Common myeloid progenitor, CD34-positive (primary cell): ENCODE measurements around the gene GHRHR.

Experiments used
- CTCF ChIA-PET: fragments of 350-600 bp; sonication (Branson Sonifier 250); formaldehyde crosslinking; loops from one replicate; lab custom pipeline; 2021; ENCODE audit warnings: antibody characterized with exemption; lab: Charles Lee
- POLR2A ChIA-PET: fragments of 350-600 bp; sonication (Branson Sonifier 250); formaldehyde crosslinking; loops from one replicate; lab custom pipeline; 2021; ENCODE audit warnings: antibody characterized with exemption; lab: Charles Lee
- DNase-seq, 3 donors: peaks; one replicate each; pipeline versions ENCODE4 v3.0.0 to v3.0.0-alpha.2; 2013
- H3K27ac ChIP-seq, 2 experiments: 1 replicate in 1 of 2; 2 replicates in 1 of 2; pipeline ENCODE4 v1.7.0; 2013; ENCODE audit warnings: inconsistent platforms in 2 of 2, low read length in 2 of 2, mild to moderate bottlenecking in 2 of 2, low read depth in 1 of 2, moderate library complexity in 1 of 2; ENCODE audit not compliant: severe bottlenecking in 2 of 2, insufficient read depth in 1 of 2, poor library complexity in 1 of 2
- H3K27me3 ChIP-seq, 5 experiments: replicated peaks in 2 of 5; 1 replicate in 3 of 5; 2 replicates in 2 of 5; pipeline versions ENCODE4 v1.6.1 to v1.7.0; 2013; ENCODE audit warnings: low read length in 4 of 5, mild to moderate bottlenecking in 2 of 5, moderate library complexity in 2 of 5, inconsistent platforms in 1 of 5; ENCODE audit not compliant: insufficient read depth in 5 of 5, control insufficient read depth in 4 of 5
- H3K36me3 ChIP-seq, 4 experiments: 1 replicate in 2 of 4; 2 replicates in 2 of 4; pipeline versions ENCODE4 v1.6.1 to v1.7.0; 2013; ENCODE audit warnings: low read length in 3 of 4, control low read depth in 1 of 4, mild to moderate bottlenecking in 1 of 4; ENCODE audit not compliant: control insufficient read depth in 4 of 4, insufficient read depth in 4 of 4
- H3K4me1 ChIP-seq, 4 experiments: 1 replicate in 3 of 4; 2 replicates in 1 of 4; pipeline versions ENCODE4 v1.6.1 to v1.7.1; 2013; ENCODE audit warnings: low read length in 3 of 4, mild to moderate bottlenecking in 3 of 4, control low read depth in 1 of 4, inconsistent platforms in 1 of 4, moderate library complexity in 1 of 4; ENCODE audit not compliant: control insufficient read depth in 4 of 4, insufficient read depth in 4 of 4; ENCODE audit errors: control extremely low read depth in 1 of 4
- H3K4me3 ChIP-seq, 7 experiments: 1 replicate in 4 of 7; 2 replicates in 3 of 7; pipeline versions ENCODE4 v1.5.1 to v1.7.0; 2013; ENCODE audit warnings: mild to moderate bottlenecking in 7 of 7, low read length in 6 of 7, moderate library complexity in 6 of 7, inconsistent platforms in 2 of 7, low read depth in 2 of 7, control low read depth in 1 of 7; ENCODE audit not compliant: insufficient read depth in 4 of 7, control insufficient read depth in 1 of 7; ENCODE audit errors: extremely low read depth in 1 of 7
- H3K9me3 ChIP-seq, 5 experiments: 1 replicate in 4 of 5; 2 replicates in 1 of 5; pipeline versions ENCODE4 v1.6.1 to v1.7.1; 2013; ENCODE audit warnings: low read length in 4 of 5, mild to moderate bottlenecking in 2 of 5, inconsistent platforms in 1 of 5, low read depth in 1 of 5, moderate library complexity in 1 of 5; ENCODE audit not compliant: control insufficient read depth in 4 of 5, insufficient read depth in 2 of 5; ENCODE audit errors: control extremely low read depth in 1 of 5
- WGBS: methylation state at CpG from one replicate; pipeline ENCODE4 v1.1.5; 2013; ENCODE audit not compliant: insufficient coverage; 5-methylcytosine and 5-hydroxymethylcytosine counted together

The GHRHR gene

GRCh38 chr7:30933124-30933974 is 30.4 kb upstream of the GHRHR start:
- Histone ChIP-seq H3K4me1 (no peaks in the 10 kb centered on the region), H3K9me3 (no peaks in the 10 kb centered on the region), H3K27ac (no peak overlapping the region), H3K36me3 (no peaks in the 10 kb centered on the region), H3K27me3 (peaks cover 0 to 10% (median 5%) of the 10 kb centered on the region in 5 experiments), H3K4me3 (no peak overlapping the region)
- ChIA-PET POLR2A (no interaction called here), CTCF (interaction anchor here (1.6 kb wide), 1 partner anchor 9 kb away, joined by 5 read pairs; no protein-coding TSS in a partner anchor)
- DNase-seq: no peak
- 89% methylated on average over 23 of the region's 26 CpGs for WGBS

- ChIA-PET POLR2A (no interaction called here), CTCF (interaction anchor here (1.1 to 1.6 kb wide), 2 partner anchors 10 to 195 kb away, joined by 3 to 5 read pairs; no protein-coding TSS in a partner anchor)
- no peaks in the 10 kb centered on the region for H3K36me3 ChIP-seq
- H3K27me3 ChIP-seq: peaks cover 0 to 15% (median 5%) of the 10 kb centered on the region in 5 experiments
- DNase-seq: no peak
- no peak overlapping the region for H3K27ac ChIP-seq
- peaks cover 0 to 3% (median 0%) of the 10 kb centered on the region in 4 experiments for H3K4me1 ChIP-seq
- WGBS: 94% methylated on average over 3 of the region's 5 CpGs
- H3K4me3 ChIP-seq: no peak overlapping the region
- no peaks in the 10 kb centered on the region for H3K9me3 ChIP-seq
These were observed 29.5 kb upstream of the GHRHR start for GRCh38 chr7:30934225-30934624.

GRCh38 chr7:30934732-30935568 is 28.8 kb upstream of the GHRHR start:
- CTCF ChIA-PET: interaction anchor here (0.8 to 1.6 kb wide), 3 partner anchors 42 to 194 kb away, joined by 3 to 5 read pairs (median 3); no protein-coding TSS in a partner anchor
- Histone ChIP-seq H3K4me3 (no peak overlapping the region), H3K9me3 (no peaks in the 10 kb centered on the region), H3K36me3 (no peaks in the 10 kb centered on the region), H3K4me1 (peaks cover 0 to 3% (median 0%) of the 10 kb centered on the region in 4 experiments), H3K27ac (no peak overlapping the region), H3K27me3 (peaks cover 0 to 22% (median 5%) of the 10 kb centered on the region in 5 experiments)
- WGBS: 94% methylated on average over 5 of the region's 6 CpGs
- POLR2A ChIA-PET: no interaction called here
- DNase-seq: no peak

- H3K27me3 ChIP-seq: peaks cover 0 to 24% (median 5%) of the 10 kb centered on the region in 5 experiments
- no peaks in the 10 kb centered on the region for H3K9me3 ChIP-seq
- no peak for DNase-seq
- H3K36me3 ChIP-seq: no peaks in the 10 kb centered on the region
- H3K4me3 ChIP-seq: no peak overlapping the region
- WGBS: 100% methylated on average over 2 of the region's 3 CpGs
- peaks cover 0 to 3% (median 0%) of the 10 kb centered on the region in 4 experiments for H3K4me1 ChIP-seq
- no peak overlapping the region for H3K27ac ChIP-seq
- ChIA-PET CTCF (interaction anchor here (0.8 to 1.6 kb wide), 4 partner anchors 35 to 193 kb away, joined by 3 to 5 read pairs (median 3); no protein-coding TSS in a partner anchor), POLR2A (no interaction called here)
These were observed 28.2 kb upstream of the GHRHR start for GRCh38 chr7:30935569-30935877.

GRCh38 chr7:30936650-30937245 is 27.0 kb upstream of the GHRHR start:
- Histone ChIP-seq H3K27ac (no peak overlapping the region), H3K4me1 (peaks cover 0 to 3% (median 0%) of the 10 kb centered on the region in 4 experiments), H3K27me3 (peaks cover 0 to 29% (median 9%) of the 10 kb centered on the region in 5 experiments), H3K36me3 (no peaks in the 10 kb centered on the region), H3K4me3 (no peak overlapping the region), H3K9me3 (no peaks in the 10 kb centered on the region)
- no peak for DNase-seq
- CTCF ChIA-PET: interaction anchor here (1.0 to 1.7 kb wide), 3 partner anchors 29 to 47 kb away, joined by 3 to 4 read pairs (median 3); no protein-coding TSS in a partner anchor
- POLR2A ChIA-PET: no interaction called here

- no peak for DNase-seq
- Histone ChIP-seq H3K4me3 (no peak overlapping the region), H3K4me1 (peaks cover 0 to 3% (median 0%) of the 10 kb centered on the region in 4 experiments), H3K27ac (no peak overlapping the region), H3K9me3 (no peaks in the 10 kb centered on the region), H3K27me3 (peaks cover 5 to 29% (median 14%) of the 10 kb centered on the region in 5 experiments), H3K36me3 (no peaks in the 10 kb centered on the region)
- POLR2A ChIA-PET: no interaction called here
- CTCF ChIA-PET: interaction anchor here (1.0 to 1.7 kb wide), 2 partner anchors 29 to 46 kb away, joined by 3 to 4 read pairs; no protein-coding TSS in a partner anchor
- WGBS: 27% methylated on average over 3 of the region's 3 CpGs
These were observed 26.3 kb upstream of the GHRHR start for GRCh38 chr7:30937416-30937815.
